HS-5 (cell line): ENCODE measurements around the gene SEPTIN5.

Experiments
- DNase-seq: peaks from one replicate; pipeline ENCODE4 v3.0.0-alpha.2; 2012; ENCODE audit warnings: low read depth

The SEPTIN5 gene

DNA sequence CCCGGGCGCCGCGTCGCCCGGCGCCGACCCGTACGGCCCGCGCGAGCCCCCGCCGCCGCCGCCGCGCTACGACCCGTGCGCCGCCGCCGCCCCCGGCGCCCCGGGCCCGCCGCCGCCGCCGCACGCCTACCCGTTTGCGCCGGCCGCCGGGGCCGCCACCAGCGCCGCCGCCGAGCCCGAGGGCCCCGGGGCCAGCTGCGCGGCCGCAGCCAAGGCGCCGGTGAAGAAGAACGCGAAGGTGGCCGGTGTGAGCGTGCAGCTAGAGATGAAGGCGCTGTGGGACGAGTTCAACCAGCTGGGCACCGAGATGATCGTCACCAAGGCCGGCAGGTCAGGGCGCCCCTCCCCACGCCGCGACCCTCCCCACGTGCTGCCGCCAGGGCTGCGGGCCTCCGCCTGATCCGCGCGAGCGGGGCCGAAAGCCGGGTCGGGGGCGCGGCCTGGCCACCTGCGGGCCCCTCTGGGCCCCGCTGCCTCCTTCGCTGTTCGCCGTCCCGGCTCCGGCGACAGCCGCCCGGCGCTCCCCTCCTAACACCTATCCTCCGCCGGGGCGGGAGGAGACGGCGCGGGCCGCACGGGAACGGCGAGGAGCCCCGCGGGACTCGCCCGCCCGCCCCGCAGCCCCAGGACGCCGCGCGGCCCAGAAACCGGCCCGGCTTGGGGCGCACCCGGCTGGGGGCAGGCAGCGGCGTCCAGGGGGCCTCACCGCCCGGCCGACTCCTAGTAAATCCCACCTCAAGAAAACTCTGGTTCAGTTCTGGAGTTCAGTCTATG lies 46.8 kb downstream of the SEPTIN5 start:
- DNase-seq = no peak

DNA sequence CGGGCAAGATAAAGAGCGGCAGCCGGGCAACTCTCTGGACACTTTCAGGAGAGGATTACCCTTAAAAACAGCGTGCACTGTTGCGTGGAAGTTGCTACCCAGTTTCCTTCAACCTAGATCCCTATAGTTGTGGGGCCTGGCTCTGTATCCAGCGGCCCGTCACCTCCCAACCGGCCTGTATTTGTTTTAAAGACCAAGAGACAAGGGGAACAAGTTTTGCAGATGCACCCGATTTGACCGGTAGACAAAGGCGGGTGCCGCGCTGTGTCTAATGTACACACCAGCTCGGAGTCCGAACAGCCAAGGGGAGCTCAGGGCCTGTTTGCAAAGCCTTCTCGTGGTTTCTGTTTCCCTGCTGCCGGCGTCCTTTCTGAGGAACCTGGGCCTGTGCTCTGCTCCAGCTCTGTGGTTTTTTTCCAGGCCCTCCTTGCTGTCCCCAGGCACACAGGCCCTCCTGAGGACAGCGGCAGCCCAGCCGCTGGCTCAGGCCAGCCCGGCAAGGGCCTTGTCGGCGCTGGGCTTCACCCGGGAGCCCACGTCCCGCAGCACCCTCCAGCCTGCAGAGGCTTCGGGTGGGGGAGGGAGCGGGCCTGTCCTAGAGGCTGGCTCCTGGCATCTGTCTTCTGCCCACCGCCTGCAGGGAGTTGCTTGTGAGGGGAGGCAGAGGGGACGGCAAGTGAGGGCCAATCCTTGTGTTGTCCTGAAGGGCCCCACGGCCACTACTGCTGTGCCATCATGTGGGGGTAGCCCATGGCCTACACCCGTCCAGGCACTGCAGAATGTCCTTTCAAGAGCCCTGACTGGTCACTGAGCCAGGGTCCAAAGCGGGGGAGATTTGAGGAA lies 47.6 kb downstream of the SEPTIN5 start:
- DNase-seq = no peak

DNA sequence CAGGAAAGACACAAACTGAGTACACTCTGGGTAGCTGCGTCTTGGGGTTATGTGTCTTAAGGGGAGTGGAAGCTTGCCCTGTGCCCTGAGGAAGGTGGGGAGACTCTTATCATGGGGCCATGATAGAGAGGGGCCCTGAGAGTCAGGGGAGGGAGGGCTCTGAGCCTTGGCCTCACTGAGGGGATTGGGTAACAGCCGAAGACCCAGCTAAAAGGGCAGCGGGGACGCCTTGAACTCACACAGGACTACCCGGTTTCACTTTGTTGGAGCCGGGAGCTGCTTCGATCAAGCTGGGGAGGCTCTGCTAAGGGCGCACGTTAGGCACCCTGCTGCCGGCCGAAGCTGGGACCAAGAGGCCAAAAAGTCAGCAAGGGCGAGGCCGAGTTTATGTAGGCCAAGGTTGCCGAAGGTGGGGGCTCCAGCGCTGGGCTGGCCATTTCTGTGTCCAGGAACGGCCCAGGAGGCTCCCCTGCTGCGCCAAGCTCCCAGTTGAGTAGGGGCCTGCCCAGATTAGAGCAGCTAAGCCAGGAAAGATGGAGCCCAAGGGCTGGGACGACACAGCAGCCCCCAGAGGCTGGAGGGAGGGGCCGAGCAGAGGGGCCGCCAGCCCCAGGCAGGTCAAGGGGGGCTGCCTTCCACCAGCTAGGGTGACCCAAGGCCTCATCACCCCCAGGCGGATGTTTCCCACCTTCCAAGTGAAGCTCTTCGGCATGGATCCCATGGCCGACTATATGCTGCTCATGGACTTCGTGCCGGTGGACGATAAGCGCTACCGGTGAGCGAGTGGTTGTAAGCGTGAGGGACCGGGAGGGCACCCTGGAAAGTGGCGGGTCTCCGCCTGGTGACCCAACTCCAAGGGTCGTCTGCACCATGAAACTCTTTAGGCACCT lies 48.5 kb downstream of the SEPTIN5 start:
- DNase-seq = no peak

DNA sequence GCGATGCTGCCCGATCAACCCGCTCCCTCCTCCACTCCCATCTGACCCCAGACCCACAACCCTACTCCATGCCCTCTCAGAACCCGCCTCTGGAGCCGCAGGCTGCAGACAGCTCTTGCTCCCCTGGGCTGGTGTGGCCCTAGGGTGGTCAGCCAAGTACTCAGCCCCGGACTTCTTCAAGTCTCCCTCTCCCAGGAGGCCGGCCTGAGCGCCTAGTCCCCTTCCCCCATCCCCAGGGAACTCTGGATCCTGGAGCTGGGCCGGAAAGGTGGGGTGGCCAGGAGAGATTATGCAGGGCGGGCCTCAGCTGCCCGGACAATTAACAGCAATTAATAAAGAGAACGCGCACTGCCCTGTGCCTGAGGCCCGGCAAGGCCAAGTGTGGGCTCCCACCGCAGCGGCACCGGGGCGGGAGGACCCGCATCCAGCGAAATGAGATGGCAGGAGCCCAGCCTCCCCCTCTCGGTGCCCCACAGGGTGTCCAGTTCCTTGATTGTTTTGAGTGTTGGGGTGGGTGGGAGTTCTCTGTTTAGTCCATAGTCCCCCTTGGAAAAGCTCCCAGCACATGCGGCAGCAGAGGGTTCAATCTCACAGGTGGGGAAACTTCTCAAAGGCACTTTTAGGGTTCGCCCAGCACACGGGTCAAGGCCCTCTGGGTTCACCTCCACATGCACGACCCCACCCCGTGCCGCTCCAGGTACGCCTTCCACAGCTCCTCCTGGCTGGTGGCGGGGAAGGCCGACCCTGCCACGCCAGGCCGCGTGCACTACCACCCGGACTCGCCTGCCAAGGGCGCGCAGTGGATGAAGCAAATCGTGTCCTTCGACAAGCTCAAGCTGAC lies 49.4 kb downstream of the SEPTIN5 start:
- DNase-seq = no peak

DNA sequence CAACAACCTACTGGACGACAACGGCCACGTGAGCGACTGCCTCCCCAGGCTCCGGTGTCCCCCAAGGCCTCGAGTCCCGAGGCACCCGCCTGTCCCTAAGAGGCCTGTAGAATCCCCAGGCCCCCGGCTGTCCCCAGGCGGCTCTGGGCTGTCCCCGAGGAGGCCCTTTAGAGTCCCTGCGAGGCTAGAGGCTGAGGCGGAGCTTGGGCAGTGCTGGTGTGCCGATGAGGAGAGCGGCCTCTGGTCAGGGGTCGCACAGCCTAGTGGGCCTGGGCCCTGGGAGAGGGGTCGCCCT lies 49.9 kb downstream of the SEPTIN5 start:
- no peak for DNase-seq

DNA sequence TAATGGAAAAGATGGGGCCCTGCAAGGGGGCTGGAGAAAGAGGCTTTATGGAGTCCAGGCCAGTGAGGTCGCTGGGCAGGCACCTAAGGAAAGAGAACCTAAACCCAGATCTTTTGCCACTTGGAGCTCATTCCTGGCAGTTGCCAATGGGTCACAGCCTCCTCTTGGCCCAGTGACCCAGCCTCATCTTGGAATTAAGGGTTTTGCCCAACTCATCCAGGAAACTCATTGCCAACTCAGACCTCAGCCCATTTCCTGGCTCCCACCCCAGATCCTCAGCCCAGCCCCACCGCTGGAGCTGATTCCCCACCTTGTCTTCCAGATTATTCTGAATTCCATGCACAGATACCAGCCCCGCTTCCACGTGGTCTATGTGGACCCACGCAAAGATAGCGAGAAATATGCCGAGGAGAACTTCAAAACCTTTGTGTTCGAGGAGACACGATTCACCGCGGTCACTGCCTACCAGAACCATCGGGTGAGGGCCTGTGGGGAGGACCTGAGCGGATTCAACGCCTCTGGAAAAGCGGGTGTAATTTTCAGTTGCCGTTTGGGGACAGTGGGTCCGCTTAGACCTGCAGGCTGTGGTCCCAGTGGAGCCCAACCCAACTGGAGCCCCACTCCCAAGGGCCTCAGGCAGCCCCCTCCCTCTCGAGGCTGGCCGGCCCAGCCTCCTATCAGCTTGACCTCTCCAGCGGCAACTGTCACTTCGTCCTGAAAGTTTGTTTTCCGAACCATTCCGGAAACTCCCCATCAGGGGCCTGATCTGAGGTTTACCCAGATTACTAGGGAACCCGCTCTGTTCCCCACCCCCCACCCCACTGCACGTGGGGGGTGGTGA lies 50.6 kb downstream of the SEPTIN5 start:
- DNase-seq = no peak

DNA sequence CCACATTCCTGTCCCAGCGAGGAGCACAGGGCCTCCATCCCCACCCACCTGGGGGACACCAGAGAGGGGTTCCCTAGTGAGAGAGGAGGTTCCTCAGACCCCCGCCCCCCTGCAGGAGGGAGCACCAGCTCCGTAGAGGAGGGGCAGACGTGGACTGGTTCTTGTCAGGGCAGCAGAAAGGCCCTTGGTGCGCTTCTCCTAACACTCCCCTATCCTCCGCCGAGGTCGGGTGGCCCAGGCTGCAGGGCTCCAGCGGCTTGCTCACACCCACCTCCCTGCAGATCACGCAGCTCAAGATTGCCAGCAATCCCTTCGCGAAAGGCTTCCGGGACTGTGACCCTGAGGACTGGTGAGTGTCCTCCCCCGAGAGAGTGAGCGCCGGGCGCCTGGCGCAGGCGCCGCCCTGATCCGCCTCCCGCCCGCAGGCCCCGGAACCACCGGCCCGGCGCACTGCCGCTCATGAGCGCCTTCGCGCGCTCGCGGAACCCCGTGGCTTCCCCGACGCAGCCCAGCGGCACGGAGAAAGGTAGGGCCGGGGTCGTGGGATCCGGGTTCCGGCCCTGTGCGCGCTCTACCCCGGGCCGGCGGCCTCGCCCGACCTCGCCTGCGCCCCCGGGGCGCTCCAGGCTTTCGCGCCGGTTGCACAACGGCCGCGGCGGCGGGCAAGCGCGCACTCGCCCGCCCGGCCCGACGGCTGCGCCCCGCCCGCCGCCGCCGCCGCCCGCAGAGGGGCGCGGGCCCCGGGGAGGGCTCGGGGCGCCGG lies 51.4 kb downstream of the SEPTIN5 start:
- DNase-seq = no peak

DNA sequence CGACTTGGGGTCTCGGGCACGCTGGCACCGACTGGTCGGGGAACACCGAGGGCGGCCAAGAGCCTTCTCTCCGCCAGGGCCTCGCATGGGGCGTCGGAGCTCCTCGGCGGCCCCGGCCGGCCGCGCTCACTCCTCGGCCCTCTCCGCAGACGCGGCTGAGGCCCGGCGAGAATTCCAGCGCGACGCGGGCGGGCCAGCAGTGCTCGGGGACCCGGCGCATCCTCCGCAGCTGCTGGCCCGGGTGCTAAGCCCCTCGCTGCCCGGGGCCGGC lies 51.9 kb downstream of the SEPTIN5 start:
- no peak for DNase-seq

DNA sequence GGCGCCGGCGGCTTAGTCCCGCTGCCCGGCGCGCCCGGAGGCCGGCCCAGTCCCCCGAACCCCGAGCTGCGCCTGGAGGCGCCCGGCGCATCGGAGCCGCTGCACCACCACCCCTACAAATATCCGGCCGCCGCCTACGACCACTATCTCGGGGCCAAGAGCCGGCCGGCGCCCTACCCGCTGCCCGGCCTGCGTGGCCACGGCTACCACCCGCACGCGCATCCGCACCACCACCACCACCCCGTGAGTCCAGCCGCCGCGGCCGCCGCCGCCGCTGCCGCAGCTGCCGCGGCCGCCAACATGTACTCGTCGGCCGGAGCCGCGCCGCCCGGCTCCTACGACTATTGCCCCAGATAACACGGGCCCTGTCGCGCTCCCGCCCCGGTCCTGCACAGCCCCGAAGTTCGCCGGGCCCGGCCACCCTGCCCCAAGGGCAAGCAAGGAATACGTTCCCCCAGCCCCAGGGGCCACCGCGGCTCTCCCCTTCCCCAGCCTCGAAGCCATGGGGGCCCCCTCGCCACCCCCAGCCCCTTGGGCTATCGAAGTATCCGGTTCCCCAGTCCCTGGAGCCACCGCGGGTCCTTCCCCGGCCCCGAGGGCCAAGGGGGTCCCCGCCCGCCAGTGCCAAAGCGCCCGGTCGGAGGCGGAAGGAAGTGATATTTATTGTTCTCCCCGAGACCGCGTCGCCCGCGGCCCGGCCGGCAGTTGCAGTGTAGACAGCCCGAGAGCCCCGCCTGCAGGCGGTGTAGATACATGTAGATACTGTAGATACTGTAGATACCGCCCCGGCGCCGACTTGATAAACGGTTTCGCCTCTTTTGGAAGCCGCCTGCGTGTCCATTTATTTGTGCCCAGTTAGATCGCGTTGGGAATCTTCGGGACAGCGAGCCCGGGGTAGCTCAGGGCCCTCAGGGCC lies 52.5 kb downstream of the SEPTIN5 start:
- DNase-seq = peak; percentile 28

DNA sequence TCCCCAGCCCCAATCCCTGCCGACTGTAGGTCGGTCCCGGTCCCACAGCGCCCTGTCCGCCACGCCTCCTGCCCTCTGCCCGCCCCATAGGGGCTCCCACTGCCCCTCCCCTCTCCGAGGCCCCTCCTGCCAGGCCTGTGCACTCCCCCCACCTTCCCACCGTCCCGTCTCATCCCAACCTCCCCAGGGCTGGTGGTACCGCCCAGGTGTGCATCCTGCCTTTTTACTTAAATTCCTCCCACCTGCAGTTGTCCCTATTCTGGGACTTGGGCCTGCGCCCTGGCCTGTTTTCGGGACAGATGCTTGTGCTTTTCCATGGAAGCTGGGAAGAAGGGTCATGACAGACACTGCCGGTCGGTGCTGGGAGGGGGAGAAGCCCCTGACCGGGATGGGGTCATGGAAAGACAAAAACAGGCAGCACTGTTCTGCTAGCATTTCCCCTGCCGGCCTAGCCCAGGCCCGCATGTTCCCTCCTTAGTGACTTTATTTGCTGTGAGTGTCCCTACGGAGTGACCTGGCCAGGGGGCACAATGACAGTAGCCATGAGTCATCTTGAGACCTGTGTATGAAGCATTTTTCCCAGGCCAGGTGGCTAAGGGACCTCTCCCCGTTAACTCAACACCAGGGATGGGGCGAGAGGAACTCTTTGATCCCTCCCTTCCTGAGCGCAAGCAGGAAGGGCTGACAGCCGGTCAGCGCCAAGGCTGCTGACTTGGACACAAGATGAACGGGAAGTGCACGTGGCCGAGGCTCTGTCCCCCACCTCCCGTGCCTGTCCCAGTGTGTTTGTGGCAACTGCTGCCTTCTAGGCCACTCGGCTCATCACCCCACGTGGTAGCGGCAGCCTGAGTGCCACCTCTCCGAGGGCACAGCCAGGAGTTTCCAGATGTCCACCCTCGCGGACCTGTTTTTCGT lies 53.4 kb downstream of the SEPTIN5 start:
- DNase-seq = no peak

DNA sequence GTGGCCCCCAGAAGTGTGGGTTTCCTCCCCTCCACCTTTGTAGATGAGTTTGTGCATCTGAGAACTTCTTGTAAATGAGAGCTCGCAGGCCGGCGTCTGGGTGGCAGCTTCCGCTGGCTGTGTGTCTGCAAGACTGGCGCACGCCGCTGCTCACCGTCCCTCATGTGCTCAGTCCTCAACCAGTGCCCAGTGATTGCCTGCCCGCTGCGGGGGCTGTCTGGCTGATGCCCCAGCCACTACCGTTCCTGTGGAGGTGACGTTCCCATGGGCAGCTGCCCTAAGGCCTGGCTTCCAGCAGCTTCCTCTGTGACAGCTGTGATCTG lies 55.1 kb downstream of the SEPTIN5 start:
- no peak for DNase-seq

DNA sequence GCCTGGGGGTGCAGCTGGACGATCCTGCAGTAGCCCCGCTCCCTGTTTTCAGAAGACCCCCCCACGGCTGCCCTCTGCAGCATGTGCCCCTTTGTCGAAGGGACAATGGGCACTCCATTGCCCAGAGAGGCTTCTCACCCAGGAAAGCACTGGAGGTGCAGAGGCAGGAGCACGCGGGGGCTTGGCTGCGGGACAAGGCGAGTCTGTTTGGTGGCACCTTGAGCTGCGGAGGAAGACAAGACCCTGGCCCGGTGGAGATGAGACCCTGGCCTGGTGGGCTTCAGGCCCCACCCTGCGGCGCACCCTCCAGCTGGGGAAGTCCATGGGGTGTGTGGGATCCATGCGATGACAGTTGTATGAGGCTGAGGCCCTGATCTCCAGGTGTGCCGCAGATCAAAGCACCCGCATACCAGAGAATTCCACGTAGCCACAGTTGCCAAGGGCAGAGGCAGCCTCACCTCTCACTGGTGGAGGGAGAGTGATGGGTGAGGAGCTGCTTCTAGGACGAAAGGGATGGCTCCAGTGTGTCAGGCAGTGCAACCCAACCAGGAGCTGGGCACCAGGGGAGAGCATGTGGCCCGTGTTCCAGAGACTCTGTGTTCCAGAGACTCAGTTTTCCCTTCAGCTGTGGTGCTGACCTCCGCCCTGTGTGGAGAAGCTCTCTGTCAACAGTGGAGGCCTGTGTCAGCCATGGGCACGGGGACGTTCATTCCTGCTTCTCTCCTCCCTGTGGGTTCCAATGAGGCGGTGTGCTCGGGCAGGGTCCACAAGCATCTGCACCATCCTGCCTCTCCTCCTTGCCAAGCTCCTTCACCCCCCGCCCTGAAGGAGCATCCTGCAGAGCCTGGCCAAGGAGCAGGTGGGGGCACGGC lies 56.3 kb downstream of the SEPTIN5 start:
- no peak for DNase-seq

DNA sequence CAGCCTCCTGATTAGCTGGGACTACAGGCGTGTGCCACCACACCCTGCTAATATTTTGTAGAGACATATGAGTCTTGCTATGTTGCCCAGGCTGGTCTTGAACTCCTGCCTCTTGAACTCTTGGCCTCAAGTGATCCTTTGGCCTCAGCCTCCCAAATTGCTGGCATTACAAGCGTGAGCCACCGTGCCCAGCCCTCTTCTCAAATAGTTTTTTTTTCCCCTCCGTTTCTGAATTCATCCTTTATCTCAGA lies 58.0 kb downstream of the SEPTIN5 start:
- DNase-seq = no peak
